ENCODE results near the gene LRMDA. TPM values are rescaled to one million over a fixed set of nuclear protein-coding genes. Genes with fewer than 3 reads are reported as not detected.

The LRMDA gene
- total RNA-seq, 1 experiment from 2014 or later = not detected

GRCh38 chr10:75678527-75678926, 247.1 kb downstream of the LRMDA start:
- H3K4me1 ChIP-seq (ENCODE audit: insufficient read depth, low read length, poor library complexity, severe bottlenecking) = no peaks in the 10 kb centered on the region
- no peak overlapping the region for H3K4me3 ChIP-seq (ENCODE audit: low read depth, low read length, poor library complexity, severe bottlenecking)
- TF ChIP-seq EZH2 (IDR thresholded peaks at IDR 0.05; ENCODE audit: borderline replicate concordance, low read depth, low read length, poor library complexity, severe bottlenecking) = no peak
- TF ChIP-seq CTCF (conservative IDR thresholded peaks at IDR 0.05; ENCODE audit: low read depth, low read length) = no peak
- H3K27ac ChIP-seq (ENCODE audit: low read depth, low read length, poor library complexity, severe bottlenecking) = no peak overlapping the region
- no TSS peak for BruUV-seq (replicated peaks)
- no peaks in the 10 kb centered on the region for H3K36me3 ChIP-seq (ENCODE audit: insufficient read depth, low read length, poor library complexity, severe bottlenecking)
- DNase-seq (ENCODE audit: low spot score) = no peak
- no peaks in the 10 kb centered on the region for H3K9me3 ChIP-seq (ENCODE audit: low read depth, low read length, poor library complexity, severe bottlenecking)
- peaks cover 41% of the 10 kb centered on the region for H3K27me3 ChIP-seq (replicated peaks; ENCODE audit: insufficient read depth, low read depth, low read length, poor library complexity)
- ChIA-PET POLR2A (ENCODE audit: low non-redundant PET) (no interaction called here), CTCF (no interaction called here)
- intact Hi-C loops (cut with micrococcal nuclease; ENCODE audit: unreplicated experiment) = no loop called here

GRCh38 chr10:75679536-75679935, 248.1 kb downstream of the LRMDA start:
- H3K4me3 ChIP-seq (ENCODE audit: low read depth, low read length, poor library complexity, severe bottlenecking) = no peak overlapping the region

GRCh38 chr10:75681334-75681733, 249.9 kb downstream of the LRMDA start:
- no TSS peak for BruUV-seq (replicated peaks)
- CTCF ChIA-PET = no interaction called here

More at GRCh38 chr10:75679536-75679935, 248.1 kb downstream of the LRMDA start:
- no TSS peak for BruUV-seq (replicated peaks)
- Histone ChIP-seq H3K27me3 (replicated peaks; ENCODE audit: insufficient read depth, low read depth, low read length, poor library complexity) (peaks cover 37% of the 10 kb centered on the region), H3K4me1 (ENCODE audit: insufficient read depth, low read length, poor library complexity, severe bottlenecking) (no peaks in the 10 kb centered on the region), H3K27ac (ENCODE audit: low read depth, low read length, poor library complexity, severe bottlenecking) (no peak overlapping the region), H3K36me3 (ENCODE audit: insufficient read depth, low read length, poor library complexity, severe bottlenecking) (no peaks in the 10 kb centered on the region), H3K9me3 (ENCODE audit: low read depth, low read length, poor library complexity, severe bottlenecking) (no peaks in the 10 kb centered on the region)
- POLR2A ChIA-PET (ENCODE audit: low non-redundant PET) = no interaction called here
- DNase-seq (ENCODE audit: low spot score) = no peak
- CTCF ChIA-PET = no interaction called here
- intact Hi-C loops (cut with micrococcal nuclease; ENCODE audit: unreplicated experiment) = no loop called here
- TF ChIP-seq CTCF (conservative IDR thresholded peaks at IDR 0.05; ENCODE audit: low read depth, low read length) (no peak), EZH2 (IDR thresholded peaks at IDR 0.05; ENCODE audit: borderline replicate concordance, low read depth, low read length, poor library complexity, severe bottlenecking) (no peak)

More at GRCh38 chr10:75681334-75681733, 249.9 kb downstream of the LRMDA start:
- no peak overlapping the region for H3K4me3 ChIP-seq (ENCODE audit: low read depth, low read length, poor library complexity, severe bottlenecking)
- TF ChIP-seq EZH2 (IDR thresholded peaks at IDR 0.05; ENCODE audit: borderline replicate concordance, low read depth, low read length, poor library complexity, severe bottlenecking) = no peak
- no peak for TF ChIP-seq CTCF (conservative IDR thresholded peaks at IDR 0.05; ENCODE audit: low read depth, low read length)
- intact Hi-C loops (cut with micrococcal nuclease; ENCODE audit: unreplicated experiment) = no loop called here
- no peak for DNase-seq (ENCODE audit: low spot score)
- no peak overlapping the region for H3K27ac ChIP-seq (ENCODE audit: low read depth, low read length, poor library complexity, severe bottlenecking)
- no peaks in the 10 kb centered on the region for H3K36me3 ChIP-seq (ENCODE audit: insufficient read depth, low read length, poor library complexity, severe bottlenecking)
- peaks cover 31% of the 10 kb centered on the region for H3K27me3 ChIP-seq (replicated peaks; ENCODE audit: insufficient read depth, low read depth, low read length, poor library complexity)
- POLR2A ChIA-PET (ENCODE audit: low non-redundant PET) = no interaction called here
- no peaks in the 10 kb centered on the region for H3K9me3 ChIP-seq (ENCODE audit: low read depth, low read length, poor library complexity, severe bottlenecking)
- no peaks in the 10 kb centered on the region for H3K4me1 ChIP-seq (ENCODE audit: insufficient read depth, low read length, poor library complexity, severe bottlenecking)
